DMS79 treated with DMSO at 0.1 percent for 48 hours (cell line): Measurements from ENCODE around the gene ATP6V0A4.

Source experiments
- DNase-seq: peaks from one replicate; lab custom pipeline; 2025; lab: John Stamatoyannopoulos, UW

Gene ATP6V0A4

DNA sequence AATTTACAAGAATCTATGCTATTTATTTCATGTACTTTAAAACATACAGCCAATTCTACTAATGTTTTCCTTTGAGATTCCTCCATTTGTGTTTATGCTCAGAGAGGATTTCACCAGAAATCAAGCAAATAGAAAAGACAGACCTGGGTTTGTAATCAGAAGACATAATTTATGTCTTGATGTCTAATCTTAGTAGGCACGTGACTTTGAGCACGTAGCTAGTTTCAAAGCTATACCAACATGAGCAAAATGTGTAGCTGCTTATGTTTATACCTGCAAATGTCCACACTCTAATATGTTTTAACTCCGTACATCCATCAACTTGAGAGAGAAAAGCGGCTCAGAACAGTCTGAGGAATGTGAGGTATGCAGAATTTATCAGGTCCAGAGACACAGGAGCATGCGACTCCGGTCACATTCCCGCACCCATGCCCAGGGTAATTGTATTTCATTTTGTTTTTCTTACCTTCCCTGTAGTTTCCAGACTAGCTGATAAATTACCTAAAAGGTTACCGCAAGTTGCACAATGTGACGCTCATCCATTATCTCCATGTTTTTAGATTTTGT is 136.8 kb downstream of the ATP6V0A4 start:
- DNase-seq, result no peak

DNA sequence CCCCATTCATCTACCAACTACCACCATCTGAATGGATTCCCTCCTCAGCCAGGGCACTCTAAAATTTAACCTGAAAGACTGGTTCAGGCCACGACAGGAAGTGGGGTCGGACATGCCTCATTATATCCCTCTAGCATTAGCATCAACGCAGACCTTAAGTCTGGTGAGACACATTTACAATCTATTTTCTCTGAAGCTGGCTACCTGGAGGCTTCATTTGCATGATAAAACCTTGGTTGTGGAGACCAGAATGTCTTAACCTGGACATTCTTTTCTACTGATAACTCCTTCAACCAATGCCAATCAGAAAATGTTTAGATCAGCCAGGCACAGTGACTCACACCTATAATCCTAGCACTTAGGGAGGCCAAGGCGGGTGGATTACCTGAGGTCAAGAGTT is 139.1 kb downstream of the ATP6V0A4 start:
- no peak for DNase-seq

GRCh38 chr7:138657854-138658386 is 140.1 kb downstream of the ATP6V0A4 start:
- no peak for DNase-seq

DNA sequence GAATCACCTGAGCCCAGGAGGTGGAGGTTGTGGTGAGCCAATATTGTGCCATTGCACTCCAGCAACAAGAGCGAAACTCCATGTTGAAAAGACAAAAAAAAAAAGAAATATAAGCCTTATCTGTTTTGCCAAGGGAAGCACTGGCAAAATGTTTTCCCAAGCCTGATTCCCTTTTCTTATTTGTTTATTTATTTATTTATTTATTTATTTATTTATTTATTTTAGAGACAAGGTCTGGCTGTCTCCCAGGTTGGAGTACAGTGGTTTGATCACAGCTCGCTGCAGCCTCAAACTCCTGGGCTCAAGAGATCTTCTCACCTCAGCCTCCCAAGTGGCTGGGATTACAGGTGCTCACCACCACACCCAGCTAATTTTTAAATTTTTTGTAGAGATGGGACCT is 141.0 kb downstream of the ATP6V0A4 start:
- DNase-seq, result no peak
